Measurements from ENCODE around the gene TRRAP. TPM values are rescaled to one million over a fixed set of nuclear protein-coding genes. Genes with fewer than 3 reads are reported as not detected.
A peak's percentile ranks its signal among the peaks of the same experiment; 100 is the strongest.

The TRRAP gene
- total and polyA plus RNA-seq, 10 donors = 8.4 to 73.4 (median 57.5) TPM

DNA sequence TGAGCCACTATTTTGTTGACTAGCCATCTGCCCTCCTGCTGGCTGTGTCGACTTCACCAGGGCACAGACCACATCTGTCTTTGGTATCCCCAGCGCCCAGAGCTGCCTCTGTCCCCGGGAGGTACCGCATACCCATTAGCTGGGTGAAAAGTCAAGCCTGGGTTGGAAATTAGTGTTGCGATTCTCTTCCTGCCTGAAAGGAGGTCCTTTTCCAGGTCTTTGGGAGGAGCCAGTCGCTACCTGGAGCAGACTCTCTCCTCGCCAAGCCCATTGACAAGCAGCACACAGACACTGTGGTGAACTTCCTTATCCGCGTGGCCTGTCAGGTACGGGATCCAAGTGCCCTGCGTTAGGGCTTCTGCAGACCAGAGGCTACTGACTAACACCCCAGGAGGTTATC is 79.4 kb downstream of the TRRAP start:
- Histone ChIP-seq H3K27ac (no peak overlapping the region), H3K4me1 (no peaks in the 10 kb centered on the region), H3K27me3 (replicated peaks in 1 of 7) (no peaks in the 10 kb centered on the region), H3K36me3 (peaks cover 11 to 100% (median 96%) of the 10 kb centered on the region in 6 donors), H3K9me3 (no peaks in the 10 kb centered on the region), H3K4me3 (no peak overlapping the region)
- TF ChIP-seq POLR2AphosphoS5 (IDR thresholded peaks at IDR 0.05) = no peak
- no peak for DNase-seq
- intact Hi-C loops (cut with DNase I; ENCODE audit: low total_unique reads) = no loop called here
- 92 to 98% (median 95%) methylated on average over 9 to 11 of the region's 11 CpGs for WGBS, 5 donors

DNA sequence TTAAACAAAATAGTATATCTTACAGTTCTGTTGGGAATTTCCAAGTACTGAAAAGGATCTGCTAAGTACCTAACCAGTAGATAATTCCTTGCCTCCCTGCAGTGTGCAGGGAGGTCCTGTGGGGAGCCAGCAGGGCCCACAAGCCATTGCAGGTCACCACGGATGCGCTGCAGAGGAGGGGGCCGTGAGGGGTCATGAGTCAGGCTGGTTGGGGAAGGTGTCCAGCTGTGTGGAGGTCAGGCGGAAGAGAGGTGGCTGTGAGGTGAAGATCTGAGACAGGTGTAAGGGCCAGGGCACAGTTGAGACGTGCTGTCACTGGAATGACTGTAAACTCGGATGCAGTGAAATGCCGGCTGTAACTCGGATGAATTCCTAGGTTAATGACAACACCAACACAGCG is 80.6 kb downstream of the TRRAP start:
- Histone ChIP-seq H3K36me3 (peaks cover 11 to 100% (median 96%) of the 10 kb centered on the region in 6 donors), H3K27ac (no peak overlapping the region), H3K27me3 (replicated peaks in 1 of 7) (no peaks in the 10 kb centered on the region), H3K4me3 (no peak overlapping the region), H3K4me1 (no peaks in the 10 kb centered on the region), H3K9me3 (no peaks in the 10 kb centered on the region)
- 95 to 97% (median 96%) methylated on average over 9 of the region's 9 CpGs for WGBS, 5 donors
- TF ChIP-seq POLR2AphosphoS5 (IDR thresholded peaks at IDR 0.05) = peak in 1 of 3 donors; percentile 16
- TF ChIP-seq POLR2A (IDR thresholded peaks at IDR 0.05) = no peak
- intact Hi-C loops (cut with DNase I; ENCODE audit: low total_unique reads) = no loop called here
- DNase-seq = no peak

DNA sequence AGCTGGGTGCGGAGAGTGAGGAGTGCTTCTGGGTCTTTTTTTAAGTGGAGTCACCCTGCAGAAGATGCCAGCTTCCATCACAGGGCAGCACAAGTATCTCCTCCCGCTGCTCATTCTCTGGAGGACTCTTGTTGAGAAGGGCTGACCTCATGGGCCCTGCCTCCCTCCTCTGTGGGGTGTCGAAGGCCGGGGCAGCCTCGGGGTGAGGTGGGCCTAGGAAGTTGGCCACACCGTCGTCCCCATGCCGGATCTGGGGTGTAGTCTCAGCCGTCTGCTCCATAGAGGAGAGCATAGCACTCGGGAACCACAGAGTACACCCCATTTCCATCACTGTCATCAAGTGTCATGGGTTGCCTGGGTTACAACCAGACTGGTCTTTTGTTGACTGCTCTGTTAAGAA is 85.0 kb downstream of the TRRAP start:
- Histone ChIP-seq H3K4me3 (no peak overlapping the region), H3K27me3 (replicated peaks in 1 of 7) (no peaks in the 10 kb centered on the region), H3K27ac (no peak overlapping the region), H3K9me3 (no peaks in the 10 kb centered on the region), H3K4me1 (no peaks in the 10 kb centered on the region), H3K36me3 (peaks cover 14 to 100% (median 96%) of the 10 kb centered on the region in 6 donors)
- WGBS, 5 donors = 95 to 100% (median 96%) methylated on average over 2 to 10 of the region's 10 CpGs
- TF ChIP-seq, protein P1, sequence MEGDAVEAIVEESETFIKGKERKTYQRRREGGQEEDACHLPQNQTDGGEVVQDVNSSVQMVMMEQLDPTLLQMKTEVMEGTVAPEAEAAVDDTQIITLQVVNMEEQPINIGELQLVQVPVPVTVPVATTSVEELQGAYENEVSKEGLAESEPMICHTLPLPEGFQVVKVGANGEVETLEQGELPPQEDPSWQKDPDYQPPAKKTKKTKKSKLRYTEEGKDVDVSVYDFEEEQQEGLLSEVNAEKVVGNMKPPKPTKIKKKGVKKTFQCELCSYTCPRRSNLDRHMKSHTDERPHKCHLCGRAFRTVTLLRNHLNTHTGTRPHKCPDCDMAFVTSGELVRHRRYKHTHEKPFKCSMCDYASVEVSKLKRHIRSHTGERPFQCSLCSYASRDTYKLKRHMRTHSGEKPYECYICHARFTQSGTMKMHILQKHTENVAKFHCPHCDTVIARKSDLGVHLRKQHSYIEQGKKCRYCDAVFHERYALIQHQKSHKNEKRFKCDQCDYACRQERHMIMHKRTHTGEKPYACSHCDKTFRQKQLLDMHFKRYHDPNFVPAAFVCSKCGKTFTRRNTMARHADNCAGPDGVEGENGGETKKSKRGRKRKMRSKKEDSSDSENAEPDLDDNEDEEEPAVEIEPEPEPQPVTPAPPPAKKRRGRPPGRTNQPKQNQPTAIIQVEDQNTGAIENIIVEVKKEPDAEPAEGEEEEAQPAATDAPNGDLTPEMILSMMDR (IDR thresholded peaks at IDR 0.05 in 8 of 11, conservative IDR thresholded peaks at IDR 0.05 in 3 of 11) = no peak
- TF ChIP-seq POLR2A (IDR thresholded peaks at IDR 0.05) (no peak), POLR2AphosphoS5 (IDR thresholded peaks at IDR 0.05) (peak in 1 of 3 donors; percentile 15)
- no peak for DNase-seq
- intact Hi-C loops (cut with DNase I; ENCODE audit: low total_unique reads) = no loop called here

DNA sequence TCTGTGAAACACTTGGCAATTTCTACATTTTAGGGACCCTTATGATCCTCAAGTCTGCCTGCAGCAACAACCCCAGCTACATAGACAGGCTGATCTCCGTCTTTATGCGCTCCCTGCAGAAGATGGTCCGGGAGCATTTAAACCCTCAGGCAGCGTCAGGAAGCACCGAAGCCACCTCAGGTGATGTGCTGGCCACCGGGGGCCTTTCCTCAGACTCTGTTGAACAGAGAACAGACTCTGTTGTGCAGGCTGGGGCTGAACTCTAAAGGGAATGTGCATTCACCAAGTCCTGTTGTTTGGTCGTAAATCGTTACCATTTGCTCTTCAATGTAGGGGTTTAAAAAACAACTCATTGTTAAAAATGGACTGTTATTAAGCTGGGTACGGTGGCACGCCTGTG is 86.3 kb downstream of the TRRAP start:
- intact Hi-C loops (cut with DNase I; ENCODE audit: low total_unique reads) = no loop called here
- Histone ChIP-seq H3K4me3 (no peak overlapping the region), H3K36me3 (peaks cover 14 to 100% (median 97%) of the 10 kb centered on the region in 6 donors), H3K27ac (no peak overlapping the region), H3K4me1 (no peaks in the 10 kb centered on the region), H3K27me3 (replicated peaks in 1 of 7) (no peaks in the 10 kb centered on the region), H3K9me3 (no peaks in the 10 kb centered on the region)
- TF ChIP-seq POLR2A (IDR thresholded peaks at IDR 0.05) (no peak), POLR2AphosphoS5 (IDR thresholded peaks at IDR 0.05) (no peak)
- WGBS, 5 donors = 96 to 99% (median 97%) methylated on average over 10 of the region's 10 CpGs
- DNase-seq = no peak

DNA sequence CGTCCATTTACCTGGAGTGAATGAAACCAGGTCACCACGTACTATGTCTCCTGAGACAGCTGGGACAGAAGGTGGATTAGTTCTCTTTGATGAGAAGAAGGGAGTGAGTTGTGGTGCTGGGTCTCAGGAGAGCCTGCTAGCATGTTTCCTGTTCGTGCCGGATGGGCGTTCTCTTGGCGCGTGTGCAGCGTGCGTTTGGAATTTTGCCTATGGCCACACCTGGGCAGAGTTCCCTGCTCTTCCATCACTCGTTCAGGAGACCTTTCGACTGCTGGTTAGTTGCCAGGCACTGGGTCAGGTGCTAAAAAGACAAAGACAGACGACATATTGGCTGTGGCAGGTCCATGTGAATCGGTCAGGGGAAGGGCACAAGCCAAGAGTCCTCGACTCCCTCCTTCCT is 90.3 kb downstream of the TRRAP start:
- Histone ChIP-seq H3K27me3 (replicated peaks in 1 of 7) (no peaks in the 10 kb centered on the region), H3K9me3 (no peaks in the 10 kb centered on the region), H3K4me3 (no peak overlapping the region), H3K4me1 (no peaks in the 10 kb centered on the region), H3K36me3 (peaks cover 7 to 100% (median 100%) of the 10 kb centered on the region in 6 donors), H3K27ac (no peak overlapping the region)
- DNase-seq = peak; percentile 40
- WGBS, 5 donors = 92 to 97% (median 95%) methylated on average over 14 of the region's 14 CpGs
- TF ChIP-seq POLR2A (IDR thresholded peaks at IDR 0.05) = no peak
- no peak for TF ChIP-seq POLR2AphosphoS5 (IDR thresholded peaks at IDR 0.05)
- TF ChIP-seq, protein P1 (IDR thresholded peaks at IDR 0.05 in 8 of 11, conservative IDR thresholded peaks at IDR 0.05 in 3 of 11) = no peak
- intact Hi-C loops (cut with DNase I; ENCODE audit: low total_unique reads) = no loop called here

DNA sequence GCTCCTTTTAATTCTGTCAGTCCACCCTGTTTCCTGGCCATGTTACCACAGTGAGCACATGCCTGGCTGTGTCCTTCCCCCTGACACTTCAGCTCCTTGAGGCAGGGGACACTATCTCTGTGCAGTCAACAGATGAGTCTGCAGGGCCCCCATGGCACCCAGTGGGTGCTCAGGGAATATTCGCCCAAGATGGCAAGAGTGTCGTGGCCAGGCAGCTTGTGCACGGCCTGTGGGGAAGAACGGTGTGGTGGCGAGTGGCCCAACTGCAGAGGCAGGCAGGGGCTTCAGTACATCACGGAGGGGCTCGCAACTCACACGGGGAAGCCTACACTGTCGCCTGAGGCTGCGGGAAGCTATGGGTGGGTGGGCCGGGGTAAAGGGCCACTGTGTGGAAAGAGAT is 91.1 kb downstream of the TRRAP start:
- H3K4me3 ChIP-seq = no peak overlapping the region
- 95 to 99% (median 96%) methylated on average over 11 of the region's 11 CpGs for WGBS, 5 donors
- H3K9me3 ChIP-seq = no peaks in the 10 kb centered on the region
- DNase-seq = peak; percentile 34
- H3K27me3 ChIP-seq (replicated peaks in 1 of 7) = no peaks in the 10 kb centered on the region
- no peak for TF ChIP-seq POLR2A (IDR thresholded peaks at IDR 0.05)
- no peak for TF ChIP-seq POLR2AphosphoS5 (IDR thresholded peaks at IDR 0.05)
- TF ChIP-seq, protein P1 (IDR thresholded peaks at IDR 0.05 in 8 of 11, conservative IDR thresholded peaks at IDR 0.05 in 3 of 11) = no peak
- no peaks in the 10 kb centered on the region for H3K4me1 ChIP-seq
- no peak overlapping the region for H3K27ac ChIP-seq
- peaks cover 7 to 100% (median 100%) of the 10 kb centered on the region in 6 donors for H3K36me3 ChIP-seq
- intact Hi-C loops (cut with DNase I; ENCODE audit: low total_unique reads) = no loop called here
